Measurements from ENCODE around the gene OR2A1.
"Not testable (repeated sequence)": the region's sequence is repeated elsewhere in the genome, so short reads cannot be mapped to it uniquely, and the experiment has no call there.

DNA sequence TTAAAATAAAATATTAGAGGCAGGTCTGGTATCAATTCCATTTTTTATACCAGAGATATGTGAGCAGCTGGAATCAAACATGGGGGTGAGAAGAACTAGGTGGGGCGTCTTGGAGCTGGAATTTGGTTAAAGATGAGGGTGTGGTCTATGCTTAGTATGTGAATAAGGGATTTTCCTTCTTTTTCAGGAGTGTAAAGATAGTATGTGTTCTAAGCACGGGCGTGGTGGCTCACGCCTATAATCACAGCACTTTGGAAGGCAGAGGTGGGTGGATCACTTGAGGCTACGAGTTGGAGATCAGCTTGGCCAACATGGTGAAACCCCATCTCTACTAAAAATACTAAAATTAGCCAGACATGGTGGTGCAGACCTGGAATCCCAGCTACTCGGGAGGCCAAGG lies 36.9 kb upstream of the OR2A1 start:
- TF ChIP-seq, protein P1, sequence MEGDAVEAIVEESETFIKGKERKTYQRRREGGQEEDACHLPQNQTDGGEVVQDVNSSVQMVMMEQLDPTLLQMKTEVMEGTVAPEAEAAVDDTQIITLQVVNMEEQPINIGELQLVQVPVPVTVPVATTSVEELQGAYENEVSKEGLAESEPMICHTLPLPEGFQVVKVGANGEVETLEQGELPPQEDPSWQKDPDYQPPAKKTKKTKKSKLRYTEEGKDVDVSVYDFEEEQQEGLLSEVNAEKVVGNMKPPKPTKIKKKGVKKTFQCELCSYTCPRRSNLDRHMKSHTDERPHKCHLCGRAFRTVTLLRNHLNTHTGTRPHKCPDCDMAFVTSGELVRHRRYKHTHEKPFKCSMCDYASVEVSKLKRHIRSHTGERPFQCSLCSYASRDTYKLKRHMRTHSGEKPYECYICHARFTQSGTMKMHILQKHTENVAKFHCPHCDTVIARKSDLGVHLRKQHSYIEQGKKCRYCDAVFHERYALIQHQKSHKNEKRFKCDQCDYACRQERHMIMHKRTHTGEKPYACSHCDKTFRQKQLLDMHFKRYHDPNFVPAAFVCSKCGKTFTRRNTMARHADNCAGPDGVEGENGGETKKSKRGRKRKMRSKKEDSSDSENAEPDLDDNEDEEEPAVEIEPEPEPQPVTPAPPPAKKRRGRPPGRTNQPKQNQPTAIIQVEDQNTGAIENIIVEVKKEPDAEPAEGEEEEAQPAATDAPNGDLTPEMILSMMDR (IDR thresholded peaks at IDR 0.05; ENCODE audit: low read depth, low read length, missing input control), result not testable (repeated sequence)
- not testable (repeated sequence) for TF ChIP-seq SP1 (IDR thresholded peaks at IDR 0.05); EGR1 (IDR thresholded peaks at IDR 0.05; ENCODE audit: low read depth in 2 of 2); YY1 (IDR thresholded peaks at IDR 0.05); GABPA (IDR thresholded peaks at IDR 0.05 in 1 of 2, conservative IDR thresholded peaks at IDR 0.05 in 1 of 2); TAF1 (conservative IDR thresholded peaks at IDR 0.05); JUND (IDR thresholded peaks at IDR 0.05); FOXA1 (IDR thresholded peaks at IDR 0.05); RAD21 (IDR thresholded peaks at IDR 0.05)
- TF ChIP-seq, protein P2, sequence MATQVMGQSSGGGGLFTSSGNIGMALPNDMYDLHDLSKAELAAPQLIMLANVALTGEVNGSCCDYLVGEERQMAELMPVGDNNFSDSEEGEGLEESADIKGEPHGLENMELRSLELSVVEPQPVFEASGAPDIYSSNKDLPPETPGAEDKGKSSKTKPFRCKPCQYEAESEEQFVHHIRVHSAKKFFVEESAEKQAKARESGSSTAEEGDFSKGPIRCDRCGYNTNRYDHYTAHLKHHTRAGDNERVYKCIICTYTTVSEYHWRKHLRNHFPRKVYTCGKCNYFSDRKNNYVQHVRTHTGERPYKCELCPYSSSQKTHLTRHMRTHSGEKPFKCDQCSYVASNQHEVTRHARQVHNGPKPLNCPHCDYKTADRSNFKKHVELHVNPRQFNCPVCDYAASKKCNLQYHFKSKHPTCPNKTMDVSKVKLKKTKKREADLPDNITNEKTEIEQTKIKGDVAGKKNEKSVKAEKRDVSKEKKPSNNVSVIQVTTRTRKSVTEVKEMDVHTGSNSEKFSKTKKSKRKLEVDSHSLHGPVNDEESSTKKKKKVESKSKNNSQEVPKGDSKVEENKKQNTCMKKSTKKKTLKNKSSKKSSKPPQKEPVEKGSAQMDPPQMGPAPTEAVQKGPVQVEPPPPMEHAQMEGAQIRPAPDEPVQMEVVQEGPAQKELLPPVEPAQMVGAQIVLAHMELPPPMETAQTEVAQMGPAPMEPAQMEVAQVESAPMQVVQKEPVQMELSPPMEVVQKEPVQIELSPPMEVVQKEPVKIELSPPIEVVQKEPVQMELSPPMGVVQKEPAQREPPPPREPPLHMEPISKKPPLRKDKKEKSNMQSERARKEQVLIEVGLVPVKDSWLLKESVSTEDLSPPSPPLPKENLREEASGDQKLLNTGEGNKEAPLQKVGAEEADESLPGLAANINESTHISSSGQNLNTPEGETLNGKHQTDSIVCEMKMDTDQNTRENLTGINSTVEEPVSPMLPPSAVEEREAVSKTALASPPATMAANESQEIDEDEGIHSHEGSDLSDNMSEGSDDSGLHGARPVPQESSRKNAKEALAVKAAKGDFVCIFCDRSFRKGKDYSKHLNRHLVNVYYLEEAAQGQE (IDR thresholded peaks at IDR 0.05), result not testable (repeated sequence)
- TF ChIP-seq, protein P3, sequence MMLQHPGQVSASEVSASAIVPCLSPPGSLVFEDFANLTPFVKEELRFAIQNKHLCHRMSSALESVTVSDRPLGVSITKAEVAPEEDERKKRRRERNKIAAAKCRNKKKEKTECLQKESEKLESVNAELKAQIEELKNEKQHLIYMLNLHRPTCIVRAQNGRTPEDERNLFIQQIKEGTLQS (IDR thresholded peaks at IDR 0.05), result not testable (repeated sequence)

Measured in liver (tissue), 3 donors.